ENCODE data around the gene RAB25.
A peak's percentile ranks its signal among the peaks of the same experiment; 100 is the strongest.
"Not testable (repeated sequence)": the region's sequence is repeated elsewhere in the genome, so short reads cannot be mapped to it uniquely, and the experiment has no call there.

RAB25 gene

DNA sequence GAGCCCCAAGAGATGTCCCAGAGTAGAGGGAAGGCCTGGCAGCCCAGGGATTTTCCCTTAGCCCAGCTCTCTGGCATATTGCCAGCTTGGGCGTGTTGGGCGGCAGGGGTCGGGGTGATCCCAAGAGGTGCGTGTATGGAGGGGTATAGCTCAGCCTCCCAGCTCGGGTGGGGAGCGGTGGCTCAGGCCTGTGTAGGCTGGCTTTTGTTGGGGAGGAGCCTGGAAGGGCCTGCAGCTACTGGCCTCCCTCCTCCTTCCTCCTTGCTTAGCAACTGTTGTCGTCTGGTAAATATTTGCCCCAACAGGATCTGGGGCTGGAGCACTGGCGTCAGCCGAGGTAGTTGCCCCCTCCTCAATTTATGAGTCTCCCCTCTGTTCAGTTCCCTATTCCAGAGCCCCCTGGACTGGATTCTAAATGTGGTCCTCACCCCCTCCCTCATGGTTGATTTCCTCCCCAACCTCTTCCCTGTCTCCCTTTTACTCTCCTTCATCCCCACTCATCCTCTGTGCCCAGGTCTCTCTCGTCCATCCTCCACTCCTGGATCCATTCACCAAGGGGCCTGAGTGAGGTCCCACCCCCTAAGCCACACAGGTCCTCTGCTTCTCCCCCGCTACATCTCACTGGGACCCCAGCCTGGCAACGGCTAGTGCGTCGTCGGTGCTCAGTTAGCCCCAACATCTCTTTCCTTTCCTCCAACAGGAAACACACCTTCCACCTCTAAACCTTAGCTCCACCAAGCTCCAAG, 43.3 kb downstream of the RAB25 start:
- DNase-seq = no peak

DNA sequence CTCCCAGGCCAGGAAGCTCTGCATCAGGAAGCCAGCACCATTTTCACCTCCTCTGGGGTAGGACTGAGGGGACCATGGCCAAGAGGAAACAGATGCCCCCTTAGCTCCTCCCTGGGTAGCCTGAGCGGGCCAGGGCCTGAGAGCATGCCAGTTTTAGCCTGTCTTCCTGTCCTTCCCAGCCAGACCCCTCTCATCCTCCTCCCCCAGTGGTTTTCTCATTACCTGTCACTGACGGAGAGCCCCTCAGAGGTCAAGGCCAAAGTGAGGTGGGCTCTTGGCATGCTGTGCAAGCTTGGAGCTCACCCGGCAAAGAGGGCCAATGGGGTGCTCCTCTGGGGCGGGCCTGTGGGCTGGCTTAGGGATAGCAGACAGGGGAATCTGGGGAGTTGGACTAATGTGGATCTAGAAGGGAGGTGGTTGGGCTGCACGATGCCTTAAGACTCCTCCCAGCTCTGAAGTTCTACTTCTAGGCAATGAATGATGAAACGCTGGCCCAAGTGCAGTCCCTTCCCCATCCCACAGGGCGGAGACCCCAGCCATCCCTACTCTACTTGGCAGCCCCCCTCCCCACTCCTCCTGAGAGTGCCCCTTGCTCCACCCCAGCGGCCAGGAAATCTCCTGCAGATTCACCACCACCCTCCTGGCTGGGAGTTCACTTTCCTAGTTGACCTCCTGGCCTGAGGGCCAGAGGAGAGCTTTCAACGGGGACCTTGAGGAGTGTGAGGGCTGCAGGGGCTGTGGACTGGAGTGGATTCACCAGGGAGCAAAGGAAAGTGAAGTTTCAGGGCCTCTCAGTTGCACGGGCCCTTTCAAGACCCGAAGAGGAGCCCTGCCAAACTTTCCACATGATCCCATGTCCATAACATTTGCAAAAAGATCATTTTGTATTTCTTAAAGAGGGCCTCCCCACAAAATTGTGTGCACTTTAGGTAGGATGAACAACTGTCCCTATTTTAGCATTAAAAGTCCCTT, 44.2 kb downstream of the RAB25 start:
- no peak for DNase-seq

DNA sequence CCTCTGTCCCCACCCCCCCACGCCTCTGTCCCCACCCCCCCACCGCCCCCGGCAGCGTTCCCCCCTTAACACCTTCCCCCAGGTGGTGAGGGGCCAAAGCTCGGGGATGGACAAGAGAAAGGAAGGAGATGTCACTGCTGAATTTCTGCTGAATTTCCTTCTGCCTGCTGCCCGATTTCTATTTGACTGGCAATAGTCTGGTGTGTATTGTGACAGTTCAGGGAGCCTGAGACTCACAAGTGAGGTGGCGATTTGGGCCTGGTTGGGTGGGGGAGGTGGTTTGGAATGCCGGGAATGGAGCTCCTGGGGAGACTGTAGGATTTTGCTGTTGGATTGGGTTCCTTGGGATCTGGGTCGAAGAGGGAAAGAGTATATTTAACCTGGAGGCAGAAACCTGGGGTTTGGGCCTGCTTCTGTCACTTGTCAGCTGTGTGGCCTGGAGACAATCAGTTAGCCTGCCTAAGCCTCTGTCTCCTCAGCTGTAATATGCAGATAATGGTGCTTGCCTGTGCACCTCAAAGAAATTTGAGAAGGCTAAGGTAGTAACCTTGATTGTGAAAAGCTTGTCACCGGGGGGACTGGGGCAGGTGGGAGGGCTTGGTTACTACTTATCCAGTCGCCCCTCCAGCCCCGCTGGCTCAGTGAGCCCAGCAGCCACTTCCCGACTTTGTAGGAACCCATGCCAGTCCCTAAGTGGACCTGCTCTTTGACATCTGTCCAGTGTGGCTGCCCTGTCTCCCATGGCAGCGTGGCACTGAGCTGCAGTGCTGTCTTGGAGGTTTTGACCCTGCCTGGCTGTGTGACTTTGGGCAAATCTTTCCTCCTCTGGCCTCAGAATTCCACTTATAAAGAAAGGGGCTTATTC, 45.9 kb downstream of the RAB25 start:
- DNase-seq = no peak

DNA sequence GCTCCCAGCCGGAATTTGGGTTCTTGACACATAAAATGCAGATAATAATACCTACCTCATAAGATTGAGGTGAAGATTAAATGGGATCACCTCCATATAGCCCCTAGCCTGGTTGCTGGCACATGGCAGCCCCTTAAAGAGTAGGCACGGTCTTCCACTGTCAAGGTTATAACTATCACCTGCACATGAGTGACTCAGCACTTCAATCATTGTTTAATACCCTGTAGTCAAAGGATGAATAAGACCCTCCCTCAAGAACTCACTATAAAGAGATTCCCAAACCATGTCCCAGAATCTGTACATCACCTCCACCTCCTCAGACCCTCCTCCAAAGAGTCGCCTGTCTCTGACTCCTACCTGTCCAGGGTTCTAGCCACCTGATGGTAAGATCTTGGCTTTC, 47.1 kb downstream of the RAB25 start:
- DNase-seq = no peak

DNA sequence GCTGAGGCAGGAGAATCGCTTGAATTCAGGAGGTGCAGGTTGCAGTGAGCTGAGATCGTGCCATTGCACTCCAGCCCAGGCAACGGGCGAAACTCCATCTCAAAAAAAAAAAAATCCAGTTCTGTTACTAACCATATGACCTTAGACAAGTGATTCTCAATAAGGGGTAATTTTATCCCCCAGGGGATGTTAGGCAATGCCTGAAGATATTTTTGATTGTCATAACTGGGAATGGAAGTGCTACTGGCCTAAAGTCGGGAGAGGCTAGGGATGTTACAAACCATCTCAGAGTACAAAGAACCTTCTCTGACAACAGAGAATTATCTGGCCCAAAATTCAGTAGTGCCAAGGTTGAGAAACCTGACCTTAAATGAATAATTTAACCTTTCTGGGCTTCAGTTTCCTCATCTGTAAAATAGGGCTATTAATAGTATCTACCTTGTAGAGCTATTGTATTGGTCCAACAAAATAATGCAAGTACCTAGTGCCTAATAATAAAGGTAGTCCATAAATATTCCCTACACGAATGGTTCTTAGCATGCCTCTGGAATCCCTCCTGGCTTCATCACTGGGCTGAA, 47.8 kb downstream of the RAB25 start:
- no peak for DNase-seq

DNA sequence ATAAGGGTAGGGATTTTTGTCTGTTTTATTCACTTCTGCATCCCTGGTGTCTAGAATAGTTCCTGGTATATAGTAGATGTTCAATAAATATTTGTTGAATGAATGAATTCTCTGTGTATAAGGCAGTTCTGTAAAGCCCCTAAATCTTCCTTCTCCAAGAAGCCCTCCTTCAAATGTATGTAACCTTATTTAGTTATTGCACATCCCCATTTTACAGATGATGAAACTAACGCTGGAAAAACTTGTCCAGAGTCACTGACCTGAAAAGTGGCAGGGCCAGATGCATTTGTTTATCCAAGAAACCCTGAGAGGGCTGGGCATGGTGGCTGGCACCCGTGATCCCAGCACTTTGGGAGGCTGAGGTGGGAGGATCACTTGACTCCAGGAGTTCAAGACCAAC, 49.3 kb downstream of the RAB25 start:
- DNase-seq = no peak

DNA sequence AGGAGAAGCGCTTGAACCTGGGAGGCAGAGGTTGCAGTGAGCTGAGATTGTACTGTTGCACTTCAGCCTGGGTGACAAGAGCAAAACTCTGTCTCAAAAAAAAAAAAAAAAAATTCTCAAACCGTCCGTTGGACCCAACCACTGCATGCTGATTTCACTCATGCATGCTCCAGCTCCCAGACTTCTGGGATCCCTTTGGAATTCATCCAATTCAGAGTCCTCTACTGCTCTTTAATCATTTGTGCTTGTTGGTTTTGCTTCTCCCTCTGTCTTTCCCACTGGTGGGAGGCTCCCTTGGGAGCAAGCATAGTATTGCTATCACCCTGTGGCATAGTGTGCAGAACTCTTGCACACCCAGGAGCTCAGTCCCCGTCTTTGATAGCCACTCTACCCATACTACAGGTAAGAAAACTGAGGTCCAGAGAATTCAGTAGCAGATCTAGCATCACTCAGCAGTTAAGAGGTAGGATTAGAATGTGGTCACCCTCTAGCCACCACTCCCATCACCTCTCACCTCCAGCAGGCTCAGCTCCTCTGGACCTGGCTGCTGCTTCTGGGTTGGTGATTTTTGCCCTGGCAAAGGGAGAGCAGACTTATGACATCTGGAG, 50.5 kb downstream of the RAB25 start:
- no peak for DNase-seq

DNA sequence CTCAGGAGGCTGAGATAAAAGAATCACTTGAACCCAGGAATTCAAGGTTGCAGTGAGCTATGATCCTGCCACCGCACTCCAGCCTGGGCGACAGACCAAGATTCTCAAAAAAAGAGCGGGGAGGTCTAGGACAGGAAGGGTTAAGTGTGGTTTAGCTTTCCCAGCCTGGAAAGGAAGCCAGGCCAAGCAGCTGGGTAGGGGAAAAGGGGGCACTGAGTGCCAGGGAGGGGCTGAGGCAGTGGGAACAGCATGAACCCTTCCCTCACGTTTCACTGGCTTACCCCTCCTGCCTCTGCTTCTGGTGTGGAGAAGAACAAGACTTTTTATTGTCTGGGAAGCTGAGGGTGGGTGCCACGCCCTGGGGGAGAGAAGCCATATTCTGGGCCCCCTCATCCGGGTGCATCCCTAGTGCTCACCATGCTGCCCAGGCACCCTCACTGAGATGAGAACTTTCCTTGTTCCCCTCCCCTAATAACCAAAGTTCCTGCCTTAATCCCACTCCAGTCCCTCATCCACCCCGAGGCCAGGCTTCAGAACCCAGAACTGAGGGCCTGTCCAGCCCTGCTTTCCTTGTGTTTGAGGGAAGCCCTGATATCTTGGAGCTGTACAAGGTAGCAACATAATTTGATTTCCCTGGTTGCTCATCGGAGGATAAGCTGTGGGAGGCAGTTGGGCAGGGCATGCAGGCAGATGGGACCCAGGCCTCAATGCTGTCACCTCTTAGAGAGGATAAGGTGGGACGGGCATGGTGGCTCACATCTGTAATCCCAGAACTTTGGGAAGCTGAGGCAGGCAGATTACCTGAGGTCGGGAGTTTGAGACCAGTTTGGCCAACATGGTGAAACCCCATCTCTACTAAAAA, 51.5 kb downstream of the RAB25 start:
- DNase-seq = no peak

DNA sequence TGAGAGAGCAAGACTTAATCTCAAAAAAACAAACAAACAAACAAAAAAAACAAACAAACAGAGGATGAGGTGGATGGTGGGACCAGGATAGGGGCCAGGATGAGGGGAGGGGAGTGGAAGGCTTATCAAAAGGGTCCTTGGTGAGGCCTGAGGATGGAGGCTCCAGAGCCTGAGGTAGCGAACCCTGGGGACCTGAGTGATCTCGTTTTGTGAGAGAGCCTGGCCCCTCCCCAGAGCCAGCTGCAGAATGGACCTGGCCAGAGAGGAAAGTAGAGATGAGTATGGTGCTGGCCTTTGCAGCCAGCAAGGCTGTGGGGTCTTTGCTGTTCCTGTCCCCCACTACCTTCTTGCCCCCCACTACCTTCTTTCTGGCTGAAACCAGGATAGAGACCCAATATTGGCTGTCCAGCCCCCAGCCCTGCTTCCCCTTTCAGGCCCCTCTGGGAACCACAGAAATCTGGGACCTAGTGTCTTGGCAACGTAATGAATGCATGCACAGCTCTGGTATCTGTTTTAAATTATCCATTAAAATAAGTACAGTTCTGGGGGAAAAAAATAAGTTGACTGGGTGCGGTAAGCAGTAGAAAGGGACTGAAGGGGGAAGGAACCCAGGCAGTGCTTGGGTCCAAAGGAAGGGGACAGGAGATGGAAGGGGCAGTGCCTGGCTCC, 52.5 kb downstream of the RAB25 start:
- DNase-seq = no peak

DNA sequence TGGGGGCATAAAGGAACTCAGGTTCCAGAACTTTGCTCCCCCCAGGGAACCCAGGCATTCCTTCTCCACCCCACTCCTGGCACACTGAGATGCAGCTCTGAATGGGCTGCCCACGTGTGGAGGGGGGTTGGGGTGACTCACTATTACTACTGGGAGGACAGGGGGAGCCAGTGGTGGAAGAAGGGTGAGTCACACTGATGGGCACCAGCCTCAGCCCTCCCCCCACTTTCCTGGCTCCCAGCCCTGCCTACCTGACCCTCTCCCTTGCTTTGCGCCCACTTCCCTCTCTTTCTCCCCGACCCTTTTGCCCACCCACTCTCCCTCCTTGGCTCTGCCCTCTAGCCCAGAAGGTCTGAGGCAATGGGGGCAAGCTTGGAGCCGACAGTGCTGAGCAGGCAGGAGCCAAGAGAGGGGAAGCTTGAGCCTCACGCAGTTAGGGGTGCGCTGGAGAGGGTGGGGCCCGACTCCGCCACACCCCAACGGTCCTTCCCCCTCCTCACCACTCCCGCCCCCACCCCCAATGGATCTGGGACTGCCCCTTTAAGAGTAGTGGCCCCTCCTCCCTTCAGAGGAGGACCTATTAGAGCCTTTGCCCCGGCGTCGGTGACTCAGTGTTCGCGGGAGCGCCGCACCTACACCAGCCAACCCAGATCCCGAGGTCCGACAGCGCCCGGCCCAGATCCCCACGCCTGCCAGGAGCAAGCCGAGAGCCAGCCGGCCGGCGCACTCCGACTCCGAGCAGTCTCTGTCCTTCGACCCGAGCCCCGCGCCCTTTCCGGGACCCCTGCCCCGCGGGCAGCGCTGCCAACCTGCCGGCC, 53.4 kb downstream of the RAB25 start, which contains the start of gene LMNA:
TSS of gene LMNA (plus strand) at position 611 of the 818 bp plus-strand sequence. CDS start 208 bp downstream, outside the sequence.
- DNase-seq = peak; percentile 57

DNA sequence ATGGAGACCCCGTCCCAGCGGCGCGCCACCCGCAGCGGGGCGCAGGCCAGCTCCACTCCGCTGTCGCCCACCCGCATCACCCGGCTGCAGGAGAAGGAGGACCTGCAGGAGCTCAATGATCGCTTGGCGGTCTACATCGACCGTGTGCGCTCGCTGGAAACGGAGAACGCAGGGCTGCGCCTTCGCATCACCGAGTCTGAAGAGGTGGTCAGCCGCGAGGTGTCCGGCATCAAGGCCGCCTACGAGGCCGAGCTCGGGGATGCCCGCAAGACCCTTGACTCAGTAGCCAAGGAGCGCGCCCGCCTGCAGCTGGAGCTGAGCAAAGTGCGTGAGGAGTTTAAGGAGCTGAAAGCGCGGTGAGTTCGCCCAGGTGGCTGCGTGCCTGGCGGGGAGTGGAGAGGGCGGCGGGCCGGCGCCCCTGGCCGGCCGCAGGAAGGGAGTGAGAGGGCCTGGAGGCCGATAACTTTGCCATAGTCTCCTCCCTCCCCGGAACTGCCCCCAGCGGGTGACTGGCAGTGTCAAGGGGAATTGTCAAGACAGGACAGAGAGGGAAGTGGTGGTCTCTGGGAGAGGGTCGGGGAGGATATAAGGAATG, 54.1 kb downstream of the RAB25 start:
- DNase-seq = no peak

DNA sequence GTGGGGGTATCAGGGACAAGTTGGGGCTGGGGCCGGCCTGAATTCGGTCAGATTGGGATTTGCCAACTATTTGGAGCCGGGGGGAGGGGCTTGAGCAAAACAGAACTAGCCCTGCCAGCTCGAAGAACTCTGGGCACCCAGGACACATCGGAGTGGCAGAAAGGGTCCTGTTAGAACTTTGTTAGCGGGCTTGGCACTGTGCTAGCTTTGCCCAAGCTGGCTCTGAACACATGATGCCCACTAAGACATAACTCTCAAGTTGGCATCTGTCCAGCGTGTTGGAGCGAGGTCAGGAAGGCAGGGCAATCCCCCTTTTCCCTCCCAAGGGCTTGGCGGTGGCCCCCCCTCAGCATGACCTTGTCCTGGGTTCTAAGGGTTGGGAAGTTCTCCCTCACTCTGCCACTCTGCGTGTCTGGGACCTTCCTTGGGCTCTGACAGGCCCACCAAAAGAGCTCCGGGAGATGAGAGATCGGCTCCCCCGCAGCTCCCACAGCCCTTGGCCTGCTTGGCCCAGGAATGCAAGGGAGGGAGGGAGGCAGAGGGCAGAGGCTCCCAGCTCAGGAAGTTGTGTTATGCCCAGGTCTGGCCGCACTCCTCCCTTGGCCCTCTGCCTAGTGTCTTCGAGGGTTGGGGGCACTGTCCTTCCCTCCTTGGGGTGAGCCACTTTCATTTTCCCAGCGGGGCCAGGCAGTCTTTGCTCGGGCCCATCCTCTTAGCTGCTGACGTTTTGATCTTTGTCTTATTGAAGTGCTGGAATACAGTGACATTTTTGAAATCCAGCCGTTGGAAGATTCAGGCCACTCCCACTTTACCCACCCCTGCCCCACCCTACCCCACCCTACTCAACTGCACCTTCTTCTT, 54.8 kb downstream of the RAB25 start:
- no peak for DNase-seq

DNA sequence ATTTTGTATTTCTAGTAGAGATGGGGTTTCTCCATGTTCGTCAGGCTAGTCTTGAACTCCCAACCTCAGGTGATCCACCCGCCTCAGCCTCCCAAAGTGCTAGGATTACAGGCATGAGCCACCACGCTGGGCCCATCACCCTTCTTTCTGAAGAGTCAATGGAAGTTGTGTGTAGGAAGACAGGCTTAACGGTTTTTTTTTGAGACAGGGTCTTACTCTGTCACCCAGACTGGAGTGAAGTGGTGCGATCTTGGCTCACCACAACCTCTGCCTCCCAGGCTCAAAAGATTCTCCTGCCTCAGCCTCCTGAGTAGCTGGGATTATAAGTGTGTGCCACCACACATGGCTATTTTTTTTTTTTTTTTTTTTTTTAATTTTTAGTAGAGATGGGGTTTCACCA, 55.8 kb downstream of the RAB25 start:
- not testable (repeated sequence) for DNase-seq

DNA sequence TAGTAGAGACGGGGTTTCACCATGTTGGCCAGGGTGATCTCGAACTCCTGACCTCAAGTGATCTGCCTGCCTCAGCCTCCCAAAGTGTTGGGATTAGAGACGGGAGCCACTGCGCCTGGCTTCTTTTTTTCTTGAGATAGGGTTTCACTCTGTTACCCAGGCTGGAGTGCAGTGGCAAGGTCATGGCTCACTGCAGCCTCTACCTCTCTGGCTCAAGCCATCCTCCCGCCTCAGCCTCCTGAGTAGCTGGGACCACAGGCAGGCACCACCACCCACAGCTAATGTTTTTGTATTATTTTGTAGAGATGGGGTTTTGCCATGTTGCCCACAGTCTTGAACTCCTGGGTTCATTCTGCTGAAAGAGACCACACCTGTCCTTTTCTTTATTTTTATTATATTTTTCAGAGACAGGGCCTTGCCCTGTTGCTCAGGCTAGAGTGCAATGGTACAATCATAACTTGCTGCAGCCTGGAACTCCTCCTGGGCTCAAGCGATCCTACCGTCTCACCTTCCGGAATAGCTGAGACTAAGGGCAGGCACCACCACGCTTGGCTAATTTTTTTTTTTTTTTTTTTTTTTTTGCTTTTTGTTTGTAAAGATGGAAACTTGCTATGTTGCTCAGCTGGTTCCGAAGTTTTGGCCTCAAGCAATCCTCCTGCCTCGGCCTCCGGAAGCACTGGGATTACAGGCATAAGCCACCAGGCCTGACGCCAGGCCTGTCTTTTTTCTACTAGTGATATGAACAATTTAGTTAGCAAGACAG, 56.6 kb downstream of the RAB25 start:
- DNase-seq = no peak

DNA sequence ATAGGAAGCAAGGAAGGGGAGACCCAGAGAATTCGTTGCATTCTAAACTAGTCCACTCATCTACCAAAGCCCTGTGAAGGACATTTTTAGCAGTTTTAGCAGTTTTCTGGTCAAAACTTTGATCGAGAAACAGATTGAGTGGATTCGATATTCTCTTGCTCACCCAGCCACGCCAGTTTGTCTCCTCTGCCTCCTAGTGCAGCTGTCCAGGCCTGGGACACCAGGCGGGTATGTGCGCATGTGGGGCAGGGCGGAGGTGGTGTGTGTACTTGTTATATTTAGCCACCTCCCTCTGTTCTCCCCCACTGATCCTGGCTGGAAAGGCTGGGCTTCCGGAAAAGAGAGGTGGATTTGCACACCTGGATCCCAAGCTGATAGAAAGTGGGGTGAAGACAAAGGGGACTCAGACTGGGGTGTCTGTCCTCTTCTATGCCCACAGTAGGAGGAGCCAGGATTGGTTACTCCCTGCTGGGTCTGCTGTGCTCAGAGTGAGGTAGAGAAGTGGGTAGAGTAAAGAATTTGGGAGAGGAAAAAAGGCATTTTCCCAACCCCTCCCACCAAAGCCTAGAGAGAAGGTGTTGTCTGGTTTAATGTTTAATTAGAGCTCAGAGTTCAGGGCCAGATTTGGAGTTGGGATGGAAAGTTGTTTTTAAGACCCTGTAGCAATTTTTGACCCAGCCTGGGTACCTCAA, 57.4 kb downstream of the RAB25 start:
- DNase-seq = no peak

DNA sequence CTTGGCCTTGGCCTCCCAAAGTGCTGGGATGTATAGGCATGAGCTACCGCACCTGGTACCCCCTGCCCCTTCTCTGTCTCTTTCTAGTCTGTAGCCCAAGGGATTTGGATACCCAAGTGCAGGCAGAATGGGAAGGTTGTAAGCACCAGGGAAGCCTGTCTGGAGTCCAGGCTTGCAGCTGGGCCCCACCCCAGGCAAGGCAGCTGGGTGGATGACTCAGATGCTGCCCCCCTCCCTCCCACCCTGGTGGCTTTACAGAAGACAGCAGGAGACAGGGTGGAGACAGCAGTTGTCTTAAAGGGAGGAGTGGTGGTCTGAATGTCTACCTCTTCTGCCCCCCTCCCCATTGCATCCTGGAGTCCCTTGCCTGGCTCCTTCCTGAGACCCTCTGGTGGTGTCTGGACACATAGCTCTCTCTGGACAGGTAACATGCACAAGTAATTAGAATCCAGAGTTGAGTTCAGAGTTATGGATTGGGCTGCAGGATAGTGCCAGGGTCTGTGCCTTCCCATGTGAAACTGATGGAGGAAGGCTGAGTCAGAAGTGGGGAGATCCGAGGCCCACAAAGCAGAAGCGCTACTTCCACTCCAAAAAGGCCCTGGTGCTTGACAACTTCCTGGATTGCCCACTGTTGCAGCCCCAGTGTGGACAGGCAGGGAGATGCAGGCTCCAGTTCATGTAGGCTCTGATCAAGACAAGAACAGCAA, 58.7 kb downstream of the RAB25 start:
- DNase-seq = no peak

Data from DMS 273 treated with DMSO at 0.1 percent for 48 hours (cell line).